ENCODE measurements around the gene ABAT.

Gene ABAT

DNA sequence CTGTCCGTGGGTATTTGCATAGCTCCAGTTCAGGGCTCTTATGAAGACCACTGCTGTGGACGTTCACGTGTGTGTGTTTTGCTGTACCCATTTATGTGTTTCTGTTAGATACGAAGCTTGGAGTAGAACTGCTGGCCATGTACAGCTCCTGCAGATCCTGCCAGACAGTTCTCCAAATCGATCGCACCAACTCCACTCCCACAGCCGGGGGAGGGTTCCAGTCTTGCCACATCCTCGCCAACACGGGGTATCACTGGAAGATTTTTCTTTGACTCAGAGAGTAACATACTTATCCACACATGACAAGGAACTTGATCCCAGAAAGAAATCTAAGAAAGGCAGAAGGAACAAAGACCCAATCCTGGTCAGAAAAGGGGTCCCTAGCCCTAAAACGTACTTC is 85.6 kb downstream of the ABAT start:
- H3F3A ChIP-seq (ENCODE audit: insufficient read depth) = no peaks in the 10 kb centered on the region
- H2AFZ ChIP-seq (ENCODE audit: low read depth, low read length, severe bottlenecking) = no peak overlapping the region
- H3K9me2 ChIP-seq (replicated peaks; ENCODE audit: insufficient read depth, low read length) = no peaks in the 10 kb centered on the region
- H3K79me2 ChIP-seq (ENCODE audit: insufficient read depth, low read length) = no peaks in the 10 kb centered on the region
- H4K20me1 ChIP-seq (ENCODE audit: low read depth, low read length) = no peaks in the 10 kb centered on the region
- TF ChIP-seq, protein P1, sequence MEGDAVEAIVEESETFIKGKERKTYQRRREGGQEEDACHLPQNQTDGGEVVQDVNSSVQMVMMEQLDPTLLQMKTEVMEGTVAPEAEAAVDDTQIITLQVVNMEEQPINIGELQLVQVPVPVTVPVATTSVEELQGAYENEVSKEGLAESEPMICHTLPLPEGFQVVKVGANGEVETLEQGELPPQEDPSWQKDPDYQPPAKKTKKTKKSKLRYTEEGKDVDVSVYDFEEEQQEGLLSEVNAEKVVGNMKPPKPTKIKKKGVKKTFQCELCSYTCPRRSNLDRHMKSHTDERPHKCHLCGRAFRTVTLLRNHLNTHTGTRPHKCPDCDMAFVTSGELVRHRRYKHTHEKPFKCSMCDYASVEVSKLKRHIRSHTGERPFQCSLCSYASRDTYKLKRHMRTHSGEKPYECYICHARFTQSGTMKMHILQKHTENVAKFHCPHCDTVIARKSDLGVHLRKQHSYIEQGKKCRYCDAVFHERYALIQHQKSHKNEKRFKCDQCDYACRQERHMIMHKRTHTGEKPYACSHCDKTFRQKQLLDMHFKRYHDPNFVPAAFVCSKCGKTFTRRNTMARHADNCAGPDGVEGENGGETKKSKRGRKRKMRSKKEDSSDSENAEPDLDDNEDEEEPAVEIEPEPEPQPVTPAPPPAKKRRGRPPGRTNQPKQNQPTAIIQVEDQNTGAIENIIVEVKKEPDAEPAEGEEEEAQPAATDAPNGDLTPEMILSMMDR (IDR thresholded peaks at IDR 0.05; ENCODE audit: insufficient read depth, low read length, poor library complexity, severe bottlenecking) = no peak
- TF ChIP-seq EZH2phosphoT487 (conservative IDR thresholded peaks at IDR 0.05; ENCODE audit: low read length) = no peak
- no peak overlapping the region for H3K4me2 ChIP-seq (ENCODE audit: low read depth, low read length, poor library complexity, severe bottlenecking)
- no peak overlapping the region for H3K9ac ChIP-seq (ENCODE audit: low read length)
- H3K9me3 ChIP-seq (ENCODE audit: insufficient read depth, low read length) = no peaks in the 10 kb centered on the region
- H3K27ac ChIP-seq (ENCODE audit: low read depth, low read length) = no peak overlapping the region
- no peaks in the 10 kb centered on the region for H3K36me3 ChIP-seq (ENCODE audit: low read length)
- no peak overlapping the region for H3K4me3 ChIP-seq (ENCODE audit: insufficient read depth, low read length, poor library complexity, severe bottlenecking)
- no peaks in the 10 kb centered on the region for H3K27me3 ChIP-seq (ENCODE audit: low read length)

DNA sequence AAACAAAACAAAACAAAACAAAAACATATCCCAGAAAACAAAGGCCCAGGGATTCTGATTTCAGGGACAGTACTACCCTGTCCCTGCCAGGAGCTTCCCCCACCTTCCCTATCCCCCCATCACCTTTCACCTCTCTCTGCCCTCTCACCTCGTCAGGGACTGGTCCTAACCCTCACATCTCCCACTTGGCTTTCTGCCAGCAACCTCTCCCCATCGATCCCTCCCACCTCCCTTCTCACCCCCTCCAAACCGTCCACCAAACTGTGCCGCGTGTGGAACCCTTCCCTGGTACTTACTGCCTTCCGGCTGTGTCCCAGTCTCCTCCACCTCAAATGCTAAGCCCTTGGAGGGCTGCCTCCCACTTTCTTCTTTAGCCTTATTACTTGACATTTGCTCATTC is 86.7 kb downstream of the ABAT start:
- H3K9me3 ChIP-seq (ENCODE audit: insufficient read depth, low read length) = no peaks in the 10 kb centered on the region
- no peak overlapping the region for H3K9ac ChIP-seq (ENCODE audit: low read length)
- no peaks in the 10 kb centered on the region for H3K9me2 ChIP-seq (replicated peaks; ENCODE audit: insufficient read depth, low read length)
- no peaks in the 10 kb centered on the region for H3F3A ChIP-seq (ENCODE audit: insufficient read depth)
- no peak overlapping the region for H3K4me3 ChIP-seq (ENCODE audit: insufficient read depth, low read length, poor library complexity, severe bottlenecking)
- H3K27ac ChIP-seq (ENCODE audit: low read depth, low read length) = no peak overlapping the region
- no peaks in the 10 kb centered on the region for H3K27me3 ChIP-seq (ENCODE audit: low read length)
- H3K4me2 ChIP-seq (ENCODE audit: low read depth, low read length, poor library complexity, severe bottlenecking) = no peak overlapping the region
- H2AFZ ChIP-seq (ENCODE audit: low read depth, low read length, severe bottlenecking) = no peak overlapping the region
- no peaks in the 10 kb centered on the region for H3K36me3 ChIP-seq (ENCODE audit: low read length)
- no peaks in the 10 kb centered on the region for H3K79me2 ChIP-seq (ENCODE audit: insufficient read depth, low read length)
- no peaks in the 10 kb centered on the region for H4K20me1 ChIP-seq (ENCODE audit: low read depth, low read length)
- TF ChIP-seq, protein P1 (IDR thresholded peaks at IDR 0.05; ENCODE audit: insufficient read depth, low read length, poor library complexity, severe bottlenecking) = no peak
- no peak for TF ChIP-seq EZH2phosphoT487 (conservative IDR thresholded peaks at IDR 0.05; ENCODE audit: low read length)

DNA sequence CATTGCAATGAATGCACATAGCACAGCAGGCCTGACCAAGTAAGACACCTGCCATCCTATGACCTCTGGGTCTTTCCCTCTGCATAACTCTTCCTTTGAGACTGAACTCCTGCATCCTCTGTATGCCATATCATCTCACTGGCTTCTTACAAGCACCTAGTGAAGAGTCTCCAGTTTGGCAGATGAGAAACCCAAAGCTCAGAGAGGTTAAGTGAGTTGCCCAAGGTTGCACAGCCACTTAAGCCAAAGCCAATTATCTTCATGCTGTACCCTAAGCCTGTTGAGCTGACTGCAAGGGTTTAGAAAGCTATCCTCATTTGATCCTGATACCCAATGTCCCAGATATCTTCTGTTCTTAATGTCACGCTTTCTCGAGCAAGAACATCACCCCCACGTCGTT is 87.8 kb downstream of the ABAT start:
- Histone ChIP-seq H3K9me3 (ENCODE audit: insufficient read depth, low read length) (no peaks in the 10 kb centered on the region), H3K9ac (ENCODE audit: low read length) (no peak overlapping the region), H3K4me3 (ENCODE audit: insufficient read depth, low read length, poor library complexity, severe bottlenecking) (no peak overlapping the region), H3K27ac (ENCODE audit: low read depth, low read length) (no peak overlapping the region), H2AFZ (ENCODE audit: low read depth, low read length, severe bottlenecking) (no peak overlapping the region), H3K27me3 (ENCODE audit: low read length) (no peaks in the 10 kb centered on the region), H3K36me3 (ENCODE audit: low read length) (no peaks in the 10 kb centered on the region), H4K20me1 (ENCODE audit: low read depth, low read length) (no peaks in the 10 kb centered on the region), H3K79me2 (ENCODE audit: insufficient read depth, low read length) (no peaks in the 10 kb centered on the region), H3K9me2 (replicated peaks; ENCODE audit: insufficient read depth, low read length) (no peaks in the 10 kb centered on the region), H3F3A (ENCODE audit: insufficient read depth) (no peaks in the 10 kb centered on the region), H3K4me2 (ENCODE audit: low read depth, low read length, poor library complexity, severe bottlenecking) (no peak overlapping the region)
- no peak for TF ChIP-seq EZH2phosphoT487 (conservative IDR thresholded peaks at IDR 0.05; ENCODE audit: low read length)
- TF ChIP-seq, protein P1 (IDR thresholded peaks at IDR 0.05; ENCODE audit: insufficient read depth, low read length, poor library complexity, severe bottlenecking) = no peak

Measured in SU-DHL-6 (cell line).